SKM-1 treated with dmso at 0.1 percent for 144 hours (cell line): ENCODE results near the gene IL12RB2.

Experiments used
- DNase-seq: peaks from one replicate; lab custom pipeline; 2025; ENCODE audit not compliant: unreplicated experiment; lab: John Stamatoyannopoulos, UW

Gene IL12RB2

GRCh38 chr1:67313934-67314671, 6.4 kb downstream of the IL12RB2 start:
- DNase-seq, result no peak

- DNase-seq, result no peak
These were observed 7.0 kb downstream of the IL12RB2 start for GRCh38 chr1:67314696-67315095.

- DNase-seq, result no peak
These were observed 8.7 kb downstream of the IL12RB2 start for GRCh38 chr1:67316180-67316902.

DNA sequence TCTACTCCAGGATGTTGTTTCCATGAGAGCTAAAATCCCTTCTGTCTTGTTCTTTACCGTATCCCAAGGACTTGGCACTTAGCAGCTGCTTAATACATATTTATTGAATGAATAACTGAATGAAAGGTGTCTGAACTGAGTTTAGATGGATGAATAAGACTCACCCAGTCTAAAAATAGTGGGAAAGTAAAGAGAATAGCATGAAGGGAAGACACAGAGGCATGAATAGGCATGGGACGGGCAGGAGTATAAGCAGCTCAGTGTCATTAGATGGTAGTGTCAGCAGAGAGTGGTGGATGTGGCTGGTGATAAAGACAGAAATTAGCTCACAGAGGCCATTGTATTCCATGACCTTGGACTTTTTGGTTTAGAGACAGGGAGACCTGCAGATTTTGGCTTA, 9.2 kb downstream of the IL12RB2 start:
- DNase-seq, result no peak

GRCh38 chr1:67317803-67318202, 10.1 kb downstream of the IL12RB2 start:
- no peak for DNase-seq

GRCh38 chr1:67322442-67322841, 14.8 kb downstream of the IL12RB2 start:
- no peak for DNase-seq

- DNase-seq, result no peak
These were observed 15.4 kb downstream of the IL12RB2 start for GRCh38 chr1:67323087-67323486.

GRCh38 chr1:67324068-67324467, 16.4 kb downstream of the IL12RB2 start:
- no peak for DNase-seq

DNA sequence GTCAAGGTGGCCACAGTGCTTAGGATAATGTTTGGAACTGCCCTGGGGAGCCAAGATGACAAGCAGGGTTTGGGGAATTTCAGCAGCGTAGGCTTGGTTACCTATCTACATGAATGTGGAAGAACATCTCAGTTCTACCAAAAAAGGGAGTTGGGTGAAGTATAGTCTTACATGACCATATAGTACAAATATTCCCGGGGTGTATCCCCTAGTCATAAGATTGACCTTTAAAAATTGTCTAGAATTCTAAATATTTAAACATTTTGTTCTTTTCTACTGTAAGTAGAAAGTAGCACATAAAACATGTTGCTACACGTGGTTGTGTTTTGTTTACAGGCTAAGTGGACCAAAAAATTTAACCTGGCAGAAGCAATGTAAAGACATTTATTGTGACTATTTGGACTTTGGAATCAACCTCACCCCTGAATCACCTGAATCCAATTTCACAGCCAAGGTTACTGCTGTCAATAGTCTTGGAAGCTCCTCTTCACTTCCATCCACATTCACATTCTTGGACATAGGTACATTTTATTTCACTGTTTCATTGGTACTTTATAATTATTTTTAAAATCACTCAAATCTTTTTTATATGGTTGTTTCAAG, 20.3 kb downstream of the IL12RB2 start:
- no peak for DNase-seq

- no peak for DNase-seq
These were observed 25.2 kb downstream of the IL12RB2 start for GRCh38 chr1:67332653-67333529.

DNA sequence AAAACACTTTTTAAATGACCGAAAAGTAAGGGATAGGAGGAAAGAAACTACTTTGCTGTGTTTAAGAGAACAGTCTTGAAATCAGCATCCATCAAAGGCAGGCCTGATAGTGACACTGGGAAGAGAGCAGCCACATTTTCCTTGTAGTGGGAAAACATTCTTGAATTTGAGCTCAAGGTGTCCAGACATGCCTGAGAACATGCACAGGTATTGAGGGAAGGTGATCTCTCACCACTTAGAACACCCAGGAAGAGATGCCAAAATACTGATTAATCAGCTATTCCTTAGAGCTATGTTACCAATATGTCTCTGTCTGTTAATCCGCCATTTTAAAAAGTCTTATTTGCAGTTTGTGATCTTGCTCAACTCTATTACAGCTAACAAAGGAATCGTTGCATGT, 25.9 kb downstream of the IL12RB2 start:
- DNase-seq, result no peak

- no peak for DNase-seq
These were observed 27.7 kb downstream of the IL12RB2 start for GRCh38 chr1:67335411-67335810.

GRCh38 chr1:67336157-67336556, 28.5 kb downstream of the IL12RB2 start:
- DNase-seq, result no peak

- no peak for DNase-seq
These were observed 29.1 kb downstream of the IL12RB2 start for GRCh38 chr1:67336783-67337182.

DNA sequence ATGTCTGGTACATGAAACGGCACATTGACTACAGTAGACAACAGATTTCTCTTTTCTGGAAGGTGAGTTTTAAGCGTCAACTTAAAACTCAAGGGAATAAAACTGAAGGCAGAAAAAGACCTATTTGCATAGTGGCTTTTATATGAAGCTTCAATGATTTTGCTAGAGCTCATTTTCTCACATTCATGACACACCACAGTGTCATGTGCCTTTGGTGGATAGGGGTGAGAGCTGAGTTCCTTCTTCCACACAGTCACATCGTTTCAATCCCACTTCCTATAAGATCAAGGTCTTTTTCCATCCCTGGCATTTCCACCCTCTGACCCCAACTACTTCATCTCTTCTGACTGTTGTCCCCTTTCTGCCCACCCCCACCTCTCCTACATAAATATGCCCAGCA, 31.0 kb downstream of the IL12RB2 start:
- DNase-seq, result no peak

- no peak for DNase-seq
These were observed 32.1 kb downstream of the IL12RB2 start for GRCh38 chr1:67339623-67340343.

DNA sequence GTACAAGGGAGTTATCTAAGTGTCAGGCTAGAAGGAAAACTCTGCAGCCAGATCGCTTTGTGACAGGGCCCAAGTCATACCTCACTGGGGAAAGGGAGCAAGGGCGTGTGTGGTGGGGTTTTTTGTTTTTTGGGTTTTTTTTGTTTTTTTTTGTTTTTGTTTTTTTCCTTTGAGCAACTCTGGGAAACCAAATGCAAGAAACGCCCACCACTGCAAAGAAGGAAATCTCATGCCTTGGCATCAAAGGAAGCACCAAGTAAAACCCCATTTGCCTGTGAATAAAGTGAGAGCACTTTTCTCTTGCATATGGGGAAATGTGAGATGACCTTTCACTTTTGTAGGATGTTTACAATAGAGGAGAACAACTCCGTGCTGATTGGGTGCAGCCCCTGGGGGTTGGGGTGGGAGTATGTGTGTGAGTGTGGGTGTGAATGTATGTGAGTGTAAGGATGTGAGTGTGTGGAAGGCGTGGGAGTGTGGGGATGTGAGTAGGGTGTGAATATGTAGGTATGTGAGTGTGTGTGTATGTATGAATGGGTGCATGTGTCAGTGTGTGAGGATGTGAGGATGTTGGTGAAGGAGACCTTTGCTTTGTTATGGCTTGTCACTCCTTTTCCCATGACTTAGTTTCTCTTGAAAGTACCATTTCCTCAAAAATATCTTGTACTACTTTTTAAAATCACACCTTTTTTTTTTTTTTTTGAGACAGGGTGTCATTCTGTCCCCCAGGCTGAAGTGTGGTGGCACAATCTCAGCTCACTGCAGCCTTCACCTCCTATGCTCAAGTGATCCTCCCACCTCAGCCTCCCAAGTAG, 34.6 kb downstream of the IL12RB2 start:
- DNase-seq, result no peak

- no peak for DNase-seq
These were observed 37.9 kb downstream of the IL12RB2 start for GRCh38 chr1:67345556-67345955.

- no peak for DNase-seq
These were observed 39.3 kb downstream of the IL12RB2 start for GRCh38 chr1:67346982-67347381.
